Measurements from ENCODE around the gene PTRHD1. TPM values are rescaled to one million over a fixed set of nuclear protein-coding genes. Genes with fewer than 3 reads are reported as not detected.

Gene PTRHD1
- total RNA-seq, 2 donors from 2014 or later: 13.7 to 24.4 TPM

DNA sequence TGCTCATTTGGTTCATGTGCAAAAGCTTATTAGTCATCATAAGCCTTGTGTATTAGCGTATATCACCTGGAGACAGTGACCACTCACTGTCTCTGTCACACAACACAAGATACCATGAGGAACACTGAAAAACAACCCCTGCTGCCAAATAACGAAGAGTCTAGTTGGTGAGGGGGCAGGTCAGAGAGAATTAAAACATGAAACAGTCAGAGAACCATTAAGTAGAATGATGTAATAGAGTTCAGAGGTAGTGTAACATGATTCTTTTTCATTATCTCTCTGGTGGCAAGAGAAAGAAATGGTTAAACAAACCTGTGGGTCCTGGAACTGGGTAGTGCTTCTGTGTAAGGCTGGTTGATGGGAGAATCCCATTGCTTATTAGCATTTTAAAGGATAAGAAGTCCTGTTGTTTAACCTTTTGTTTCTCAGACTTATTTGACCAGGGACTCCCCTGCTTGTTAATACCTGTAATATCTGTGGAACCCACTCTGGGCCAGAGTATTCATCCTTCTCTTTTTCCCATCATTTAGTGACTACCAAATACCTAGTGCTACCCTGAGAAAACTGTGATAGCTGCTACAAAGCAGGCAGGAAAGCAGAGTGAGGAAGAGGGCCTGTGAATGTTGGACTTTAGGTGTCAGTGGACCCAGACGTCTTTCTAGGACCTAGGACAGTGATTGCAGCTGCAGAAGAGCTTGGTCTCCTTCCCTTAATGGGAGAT is 38.0 kb downstream of the PTRHD1 start:
- ATAC-seq (peak; percentile 43 to 59), DNase-seq (ENCODE audit: low spot score in 2 of 2) (no peak)
- no peaks in the 10 kb centered on the region for H3K36me3 Mint-ChIP-seq
- H3K27ac Mint-ChIP-seq: peak overlapping the region in 1 of 2 donors; percentile 76
- no peaks in the 10 kb centered on the region for H3K9me3 Mint-ChIP-seq

DNA sequence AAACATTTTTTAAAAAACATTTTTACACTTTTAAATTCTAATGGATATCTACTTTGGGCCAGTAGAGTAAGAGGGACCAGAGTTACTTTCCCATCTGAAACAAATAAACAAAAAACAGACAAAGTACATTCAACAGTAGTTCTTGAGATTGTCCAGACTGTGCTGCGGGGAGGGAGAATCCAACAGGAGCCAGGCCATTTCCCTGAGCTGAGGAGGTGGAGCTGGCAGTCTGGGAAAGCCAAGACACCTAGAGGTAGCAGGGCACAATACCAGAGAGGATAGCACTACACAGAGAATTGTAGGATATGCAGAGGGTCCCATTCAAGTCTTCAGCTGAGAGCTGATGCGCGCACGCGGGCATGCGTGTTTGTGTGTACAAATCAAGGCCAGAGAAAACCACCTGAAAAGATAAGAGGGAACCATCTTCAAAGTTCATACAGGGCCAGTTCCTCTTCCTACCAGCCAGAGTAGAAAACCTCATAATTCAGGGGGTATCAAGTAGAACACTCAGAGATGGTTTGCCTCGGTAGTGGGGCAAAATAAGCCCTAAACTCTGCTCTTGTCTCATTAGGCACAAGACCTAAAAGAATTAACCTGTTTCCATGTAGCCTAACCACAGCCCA is 44.0 kb downstream of the PTRHD1 start:
- DNase-seq (ENCODE audit: low spot score in 2 of 2): no peak
- ATAC-seq: no peak
- H3K27ac Mint-ChIP-seq: peak overlapping the region in 1 of 2 donors; percentile 48
- no peaks in the 10 kb centered on the region for H3K9me3 Mint-ChIP-seq
- peaks cover 0 to 4% of the 10 kb centered on the region in 2 donors for H3K36me3 Mint-ChIP-seq

DNA sequence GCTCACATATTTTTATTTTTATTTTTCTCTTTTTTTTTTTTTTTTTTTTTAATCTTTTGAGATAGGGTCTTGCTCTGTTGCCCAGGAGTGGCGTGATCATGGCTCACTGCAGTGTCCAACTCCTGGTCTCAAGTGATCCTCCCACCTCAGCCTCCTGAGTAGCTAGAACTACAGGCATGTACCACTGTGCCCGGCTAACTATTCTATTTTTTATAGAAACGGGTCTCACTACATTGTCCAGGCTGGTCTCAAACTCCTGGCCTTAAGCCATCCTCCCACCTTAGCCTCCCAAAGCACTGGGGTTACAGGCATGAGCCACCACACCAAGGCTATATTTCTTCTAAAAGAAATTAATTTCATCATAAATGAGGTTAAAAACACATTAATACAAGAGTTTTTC is 45.9 kb downstream of the PTRHD1 start:
- no peak for ATAC-seq
- DNase-seq (ENCODE audit: low spot score in 2 of 2): no peak
- Mint-ChIP-seq H3K27ac (peak overlapping the region in 1 of 2 donors; percentile 22), H3K9me3 (no peaks in the 10 kb centered on the region), H3K36me3 (peaks cover 0 to 4% of the 10 kb centered on the region in 2 donors)

DNA sequence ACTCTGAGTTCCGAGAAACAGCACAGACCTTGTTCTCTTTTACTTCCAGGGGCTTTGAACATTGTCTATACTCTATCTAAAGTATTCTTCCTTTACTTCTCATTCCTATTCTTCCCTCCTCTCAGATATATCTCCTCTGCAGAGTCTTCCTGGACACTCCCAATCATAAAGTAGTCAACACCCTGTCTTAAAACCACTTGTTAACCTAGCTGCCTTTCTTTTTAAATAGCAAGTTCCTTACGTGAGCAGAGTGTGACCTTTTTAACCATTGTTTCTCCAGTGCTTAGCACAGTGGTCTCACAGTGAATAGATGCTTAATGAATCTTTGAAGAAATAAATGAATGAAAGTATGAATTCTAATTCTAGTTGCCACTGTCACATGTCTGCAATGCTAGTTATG is 47.4 kb downstream of the PTRHD1 start:
- no peak for DNase-seq (ENCODE audit: low spot score in 2 of 2)
- ATAC-seq: no peak
- Mint-ChIP-seq H3K36me3 (peaks cover 0 to 4% of the 10 kb centered on the region in 2 donors), H3K9me3 (no peaks in the 10 kb centered on the region), H3K27ac (no peak overlapping the region)

DNA sequence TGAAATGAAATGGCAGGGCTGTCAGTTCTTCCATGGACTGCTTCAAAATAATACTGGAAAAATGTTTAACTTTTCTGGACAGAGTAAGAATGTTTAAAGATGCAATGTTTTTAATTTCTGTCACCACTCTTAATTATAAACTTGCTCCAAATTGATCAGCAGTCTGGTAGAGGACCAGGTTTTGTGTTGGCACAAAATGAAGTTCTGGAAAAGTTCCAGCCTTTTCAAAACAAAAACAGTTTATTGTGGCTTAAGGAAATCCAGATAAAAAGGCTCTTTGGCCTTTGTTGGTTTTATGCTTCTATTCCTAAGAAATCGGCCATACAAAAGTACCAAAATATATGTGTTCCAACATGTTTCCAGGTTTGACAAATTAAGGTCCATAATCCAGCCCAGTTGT is 48.8 kb downstream of the PTRHD1 start:
- ATAC-seq: no peak
- H3K36me3 Mint-ChIP-seq: peaks cover 0 to 4% of the 10 kb centered on the region in 2 donors
- no peak overlapping the region for H3K27ac Mint-ChIP-seq
- H3K9me3 Mint-ChIP-seq: no peaks in the 10 kb centered on the region
- no peak for DNase-seq (ENCODE audit: low spot score in 2 of 2)

DNA sequence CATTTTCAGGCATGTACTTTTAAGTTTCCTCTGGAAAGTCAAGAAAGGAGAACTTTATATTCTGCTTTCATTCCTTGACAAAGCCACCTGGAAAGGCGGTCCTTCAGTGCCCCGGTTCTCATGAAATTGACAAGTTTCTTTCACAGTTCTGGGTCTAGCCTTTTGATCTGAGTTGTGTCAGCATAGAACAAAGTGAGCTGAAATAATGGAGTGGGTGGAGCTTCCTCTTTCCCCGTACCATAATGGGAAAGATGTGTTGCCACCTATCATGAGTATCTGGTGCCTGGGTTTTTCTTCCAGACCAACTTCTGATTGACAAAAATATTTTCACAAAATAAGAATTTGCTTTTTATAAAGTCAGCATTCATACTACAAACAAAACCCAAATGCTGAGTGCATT is 49.3 kb downstream of the PTRHD1 start:
- Mint-ChIP-seq H3K27ac (no peak overlapping the region), H3K36me3 (peaks cover 0 to 4% of the 10 kb centered on the region in 2 donors), H3K9me3 (no peaks in the 10 kb centered on the region)
- DNase-seq (ENCODE audit: low spot score in 2 of 2): no peak
- ATAC-seq: no peak

DNA sequence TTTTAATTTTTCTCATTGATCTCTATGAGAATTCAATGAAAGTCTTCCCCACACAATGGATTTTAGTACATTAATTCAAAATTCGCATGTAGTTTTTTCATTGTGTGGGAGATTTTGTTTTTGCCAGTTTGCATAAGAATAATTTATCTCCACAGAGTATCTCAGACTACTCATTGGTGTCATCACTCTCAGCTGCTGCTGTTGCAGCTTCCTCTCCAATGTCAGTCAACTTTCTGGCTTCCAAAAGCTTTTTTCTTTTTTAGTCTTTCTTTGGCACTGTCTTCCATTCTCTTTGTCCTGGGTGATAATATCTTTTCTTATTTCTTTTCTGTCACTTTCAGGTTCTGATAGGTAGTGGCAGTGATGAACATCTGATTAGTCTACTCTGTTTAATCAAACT is 50.5 kb downstream of the PTRHD1 start:
- H3K9me3 Mint-ChIP-seq: no peaks in the 10 kb centered on the region
- no peak for DNase-seq (ENCODE audit: low spot score in 2 of 2)
- no peak overlapping the region for H3K27ac Mint-ChIP-seq
- no peak for ATAC-seq
- peaks cover 0 to 4% of the 10 kb centered on the region in 2 donors for H3K36me3 Mint-ChIP-seq

DNA sequence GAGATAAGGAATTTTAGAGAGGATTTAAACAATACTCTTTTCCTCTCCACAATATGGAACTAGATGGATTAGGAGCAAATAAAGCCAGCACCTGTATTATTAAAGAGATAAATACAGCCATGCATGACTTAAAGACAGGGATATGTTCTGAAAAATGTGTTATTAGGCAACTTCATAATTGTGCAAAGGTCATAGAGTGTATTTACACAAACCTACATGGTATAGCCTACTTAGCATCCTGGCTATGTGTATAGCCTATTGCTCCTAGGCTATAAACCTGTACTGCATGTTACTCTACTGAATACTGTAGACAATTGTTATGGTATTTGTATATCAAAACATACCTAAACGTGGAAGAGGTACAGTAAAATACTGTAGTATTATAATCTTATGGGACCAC is 53.0 kb downstream of the PTRHD1 start:
- ATAC-seq: no peak
- DNase-seq (ENCODE audit: low spot score in 2 of 2): no peak
- no peak overlapping the region for H3K27ac Mint-ChIP-seq
- no peaks in the 10 kb centered on the region for H3K36me3 Mint-ChIP-seq
- no peaks in the 10 kb centered on the region for H3K9me3 Mint-ChIP-seq

Other genes with a start within 250 kb of the PTRHD1 start
- 10 to 100 TPM; 28.6 to 49.3 TPM for gene CENPO, start within 50 bp of the PTRHD1 start, total RNA-seq
- gene ADCY3, start 126.8 kb upstream of the PTRHD1 start, total RNA-seq: 10 to 100 TPM; 15.8 to 51.4 TPM
- gene DNAJC27, start 178.6 kb upstream of the PTRHD1 start, total RNA-seq: 1 to 10 TPM; 6.8 to 7.3 TPM
- 1 to 10 TPM in 1 of 2 donors, under 1 TPM in 1; 0.43 to 1.2 TPM for gene EFR3B, start 248.7 kb upstream of the PTRHD1 start, total RNA-seq

Measured in activated naive CD4-positive, alpha-beta T cell treated with anti-CD3 and anti-CD28 coated beads, Interleukin-2, amount 50 U/mL, for 72 hours (primary cell).